Parathyroid adenoma (tissue), 2 donors: ENCODE measurements around the gene SP140L.
"Not testable (repeated sequence)": the region's sequence is repeated elsewhere in the genome, so short reads cannot be mapped to it uniquely, and the experiment has no call there.

Experiments used
- H2AFZ ChIP-seq: fragments of 300-600 bp; sonication (generic); one replicate; pipeline ENCODE4 v1.7.0; 2017; ENCODE audit warnings: antibody characterized with exemption, mild to moderate bottlenecking
- H3K27ac ChIP-seq: fragments of 300-600 bp; sonication (generic); one replicate; pipeline ENCODE4 v1.7.0; 2017
- H3K27me3 ChIP-seq: fragments of 300-600 bp; sonication (generic); one replicate; pipeline ENCODE4 v1.7.0; 2017; ENCODE audit warnings: low read length; ENCODE audit not compliant: control insufficient read depth, insufficient read depth
- H3K36me3 ChIP-seq: fragments of 300-600 bp; sonication (generic); one replicate; pipeline ENCODE4 v1.7.0; 2017; ENCODE audit warnings: low read length; ENCODE audit not compliant: control insufficient read depth, insufficient read depth
- H3K4me1 ChIP-seq: fragments of 300-600 bp; sonication (generic); one replicate; pipeline ENCODE4 v1.7.0; 2017; ENCODE audit warnings: control low read depth
- H3K4me2 ChIP-seq: fragments of 300-600 bp; sonication (generic); one replicate; pipeline ENCODE4 v1.7.0; 2017; ENCODE audit warnings: low read length
- H3K4me3 ChIP-seq: fragments of 300-600 bp; sonication (generic); one replicate; pipeline ENCODE4 v1.7.0; 2017; ENCODE audit warnings: low read depth, low read length
- H3K79me2 ChIP-seq: fragments of 300-600 bp; sonication (generic); one replicate; pipeline ENCODE4 v1.7.0; 2017; ENCODE audit warnings: control low read depth
- H3K9ac ChIP-seq: fragments of 300-600 bp; sonication (generic); one replicate; pipeline ENCODE4 v1.7.0; 2017; ENCODE audit warnings: mild to moderate bottlenecking
- H3K9me3 ChIP-seq: fragments of 300-600 bp; sonication (generic); one replicate; pipeline ENCODE4 v1.7.0; 2017; ENCODE audit warnings: low read length; ENCODE audit not compliant: control insufficient read depth
- TF ChIP-seq, protein P1 (sequence below): fragments of 300-600 bp; sonication (generic); IDR thresholded peaks from one replicate; pipeline ENCODE4 v1.7.0; 2017; ENCODE audit warnings: antibody characterized with exemption, mild to moderate bottlenecking
- donor health status: primary hyperparathyroidism.

SP140L gene

DNA sequence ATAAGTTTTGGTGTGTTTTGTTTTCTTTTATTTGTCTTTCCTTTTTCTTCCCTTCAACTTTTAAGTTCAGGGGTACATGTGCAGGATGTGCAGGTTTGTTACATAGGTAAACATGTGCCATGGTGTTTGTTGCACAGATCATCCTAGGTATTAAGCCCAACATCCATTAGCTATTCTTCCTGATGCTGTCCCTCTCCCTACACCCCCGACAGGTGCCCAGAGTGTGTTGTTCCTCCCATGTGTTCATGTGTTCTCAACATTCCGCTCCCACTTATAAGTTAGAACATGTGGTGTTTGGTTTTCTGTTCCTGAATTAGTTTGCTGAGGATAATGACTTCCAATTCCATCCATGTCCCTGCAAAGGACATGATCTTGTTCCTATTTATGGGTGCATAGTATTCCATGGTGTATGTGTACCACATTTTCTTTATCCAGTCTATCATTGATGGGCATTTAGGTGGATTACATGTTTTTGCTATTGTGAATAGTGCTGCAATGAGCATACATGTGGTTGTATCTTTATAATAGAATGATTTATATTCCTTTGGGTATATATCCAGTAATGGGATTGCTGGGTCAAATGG lies 16.1 kb downstream of the SP140L start:
- not testable (repeated sequence) for H3K4me3 ChIP-seq, H3K27me3 ChIP-seq, H2AFZ ChIP-seq, H3K79me2 ChIP-seq, H3K4me1 ChIP-seq, H3K9ac ChIP-seq, H3K36me3 ChIP-seq, H3K9me3 ChIP-seq, H3K27ac ChIP-seq, H3K4me2 ChIP-seq

DNA sequence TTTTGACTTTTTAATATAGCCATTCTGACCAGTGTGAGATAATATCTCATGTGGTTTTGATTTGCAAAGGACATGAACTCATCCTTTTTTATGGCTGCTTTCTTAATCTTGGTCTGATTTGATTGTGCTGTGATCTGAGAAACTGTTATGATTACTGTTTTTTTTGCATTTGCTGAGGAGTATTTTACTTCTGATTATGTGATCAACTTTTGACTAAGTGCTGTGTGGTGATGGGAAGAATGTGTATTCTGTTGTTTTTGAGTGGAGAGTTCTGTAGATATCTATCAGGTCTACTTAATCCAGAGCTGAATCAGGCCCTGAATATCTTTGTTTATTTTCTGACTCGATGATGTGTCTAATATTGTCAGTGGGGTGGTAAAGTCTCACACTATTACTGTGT lies 16.8 kb downstream of the SP140L start:
- H3K27me3 ChIP-seq, result no peaks in the 10 kb centered on the region
- TF ChIP-seq, protein P1, sequence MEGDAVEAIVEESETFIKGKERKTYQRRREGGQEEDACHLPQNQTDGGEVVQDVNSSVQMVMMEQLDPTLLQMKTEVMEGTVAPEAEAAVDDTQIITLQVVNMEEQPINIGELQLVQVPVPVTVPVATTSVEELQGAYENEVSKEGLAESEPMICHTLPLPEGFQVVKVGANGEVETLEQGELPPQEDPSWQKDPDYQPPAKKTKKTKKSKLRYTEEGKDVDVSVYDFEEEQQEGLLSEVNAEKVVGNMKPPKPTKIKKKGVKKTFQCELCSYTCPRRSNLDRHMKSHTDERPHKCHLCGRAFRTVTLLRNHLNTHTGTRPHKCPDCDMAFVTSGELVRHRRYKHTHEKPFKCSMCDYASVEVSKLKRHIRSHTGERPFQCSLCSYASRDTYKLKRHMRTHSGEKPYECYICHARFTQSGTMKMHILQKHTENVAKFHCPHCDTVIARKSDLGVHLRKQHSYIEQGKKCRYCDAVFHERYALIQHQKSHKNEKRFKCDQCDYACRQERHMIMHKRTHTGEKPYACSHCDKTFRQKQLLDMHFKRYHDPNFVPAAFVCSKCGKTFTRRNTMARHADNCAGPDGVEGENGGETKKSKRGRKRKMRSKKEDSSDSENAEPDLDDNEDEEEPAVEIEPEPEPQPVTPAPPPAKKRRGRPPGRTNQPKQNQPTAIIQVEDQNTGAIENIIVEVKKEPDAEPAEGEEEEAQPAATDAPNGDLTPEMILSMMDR, result no peak

DNA sequence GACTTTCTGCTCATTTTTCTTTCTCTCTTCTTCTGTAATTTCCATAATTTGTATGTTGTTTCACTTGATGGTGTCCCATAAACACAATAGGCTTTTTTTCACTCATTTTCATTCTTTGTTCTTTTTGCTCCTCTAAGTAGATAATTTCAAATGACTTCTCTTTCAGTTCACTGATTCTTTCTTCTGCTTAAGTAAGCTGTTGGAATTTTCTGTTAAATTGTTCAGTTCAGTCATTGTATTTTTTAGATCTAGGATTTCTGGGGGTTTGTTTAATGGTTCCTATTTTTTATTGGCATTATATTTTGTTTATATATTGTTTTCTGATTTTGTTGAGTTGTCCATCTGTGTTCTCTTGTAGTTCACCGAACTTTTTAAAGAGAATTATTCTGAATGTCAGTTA lies 19.5 kb downstream of the SP140L start:
- Histone ChIP-seq H3K27me3 (no peaks in the 10 kb centered on the region), H3K4me3 (no peak overlapping the region), H3K27ac (no peak overlapping the region), H3K4me2 (no peak overlapping the region), H3K79me2 (no peaks in the 10 kb centered on the region), H3K9me3 (no peaks in the 10 kb centered on the region), H3K36me3 (no peaks in the 10 kb centered on the region), H2AFZ (no peak overlapping the region), H3K4me1 (no peaks in the 10 kb centered on the region), H3K9ac (no peak overlapping the region)
- TF ChIP-seq, protein P1, result no peak

More for the DNA sequence above, 16.8 kb downstream of the SP140L start:
- Histone ChIP-seq H3K36me3 (no peaks in the 10 kb centered on the region), H3K4me2 (no peak overlapping the region), H3K4me3 (no peak overlapping the region), H3K79me2 (no peaks in the 10 kb centered on the region), H3K9me3 (no peaks in the 10 kb centered on the region), H2AFZ (no peak overlapping the region), H3K27ac (no peak overlapping the region), H3K4me1 (no peaks in the 10 kb centered on the region), H3K9ac (no peak overlapping the region)

DNA sequence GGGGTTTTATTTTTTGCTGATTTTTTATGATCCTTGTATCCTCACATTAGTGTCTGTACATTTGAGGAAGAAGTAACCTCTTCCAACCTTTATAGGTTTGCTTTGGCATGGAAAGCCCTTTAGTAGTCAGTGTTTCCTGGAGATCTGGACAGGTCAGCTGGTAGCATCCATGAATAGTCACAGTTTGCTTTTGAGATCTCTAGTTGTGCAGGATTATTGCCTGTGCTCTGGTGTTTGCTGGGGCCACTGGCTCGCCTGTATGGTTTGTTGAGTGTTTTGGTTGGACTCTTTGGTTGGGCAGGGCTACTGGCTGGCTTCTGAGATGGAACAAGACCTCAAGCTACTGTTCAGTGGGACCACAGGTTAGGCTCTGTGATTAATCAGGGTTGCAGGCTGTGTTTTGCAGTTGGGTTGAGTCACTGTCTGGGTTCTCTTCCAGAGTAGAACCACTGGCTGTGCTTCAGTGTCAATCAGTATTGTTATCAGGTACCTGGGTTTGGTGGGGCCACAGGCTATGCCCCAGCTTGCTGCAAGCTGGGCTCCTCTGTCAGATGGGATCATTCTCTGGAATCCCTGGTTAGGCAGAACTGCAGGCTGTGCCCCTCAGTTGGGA lies 20.0 kb downstream of the SP140L start:
- Histone ChIP-seq H2AFZ (peak overlapping the region; percentile 39), H3K36me3 (no peaks in the 10 kb centered on the region), H3K4me2 (no peak overlapping the region), H3K9ac (no peak overlapping the region), H3K79me2 (no peaks in the 10 kb centered on the region), H3K4me1 (no peaks in the 10 kb centered on the region), H3K9me3 (no peaks in the 10 kb centered on the region), H3K27ac (peak overlapping the region; percentile 27), H3K4me3 (no peak overlapping the region), H3K27me3 (no peaks in the 10 kb centered on the region)
- TF ChIP-seq, protein P1, result no peak

DNA sequence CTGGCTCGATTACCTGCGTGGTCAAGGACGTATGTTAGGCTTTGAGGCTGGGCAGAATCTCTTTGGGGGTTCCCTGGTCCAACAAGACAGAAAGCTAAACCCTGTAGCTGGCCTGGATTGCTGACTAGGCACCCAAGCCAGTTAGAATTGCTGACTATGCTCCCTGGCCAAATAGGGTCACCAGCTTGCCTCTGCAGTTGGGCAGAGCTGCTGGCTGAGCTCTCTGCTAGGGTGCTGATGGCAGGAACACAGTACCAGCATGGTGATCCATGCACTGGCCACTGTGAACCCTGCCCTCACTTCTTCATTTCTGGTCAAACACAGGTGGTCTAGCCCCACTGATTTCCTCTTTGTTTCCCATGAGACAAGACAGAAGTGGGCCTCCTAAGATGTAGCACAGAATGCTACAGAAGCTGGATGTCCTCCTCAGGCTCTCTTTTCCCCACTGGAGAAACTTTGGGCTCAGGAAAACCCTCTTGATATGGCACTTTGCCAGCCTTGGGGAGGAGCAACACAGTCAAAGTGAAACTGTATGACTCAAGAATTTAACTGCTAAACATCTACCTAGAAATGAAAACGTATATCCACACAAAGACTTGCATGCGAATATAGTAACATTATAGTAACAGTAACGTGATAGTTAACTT lies 20.8 kb downstream of the SP140L start:
- peak overlapping the region; percentile 39 for H2AFZ ChIP-seq
- no peaks in the 10 kb centered on the region for H3K9me3 ChIP-seq
- H3K4me1 ChIP-seq, result no peaks in the 10 kb centered on the region
- no peaks in the 10 kb centered on the region for H3K36me3 ChIP-seq
- H3K4me2 ChIP-seq, result no peak overlapping the region
- no peaks in the 10 kb centered on the region for H3K27me3 ChIP-seq
- H3K27ac ChIP-seq, result peak overlapping the region; percentile 27
- TF ChIP-seq, protein P1, result no peak
- H3K9ac ChIP-seq, result no peak overlapping the region
- H3K79me2 ChIP-seq, result no peaks in the 10 kb centered on the region
- no peak overlapping the region for H3K4me3 ChIP-seq
